ENCODE data around the gene SMOC2. TPM values are rescaled to one million over a fixed set of nuclear protein-coding genes. Genes with fewer than 3 reads are reported as not detected.

Gene SMOC2
- total RNA-seq, 1 donor from 2014 or later, result 102 TPM

DNA sequence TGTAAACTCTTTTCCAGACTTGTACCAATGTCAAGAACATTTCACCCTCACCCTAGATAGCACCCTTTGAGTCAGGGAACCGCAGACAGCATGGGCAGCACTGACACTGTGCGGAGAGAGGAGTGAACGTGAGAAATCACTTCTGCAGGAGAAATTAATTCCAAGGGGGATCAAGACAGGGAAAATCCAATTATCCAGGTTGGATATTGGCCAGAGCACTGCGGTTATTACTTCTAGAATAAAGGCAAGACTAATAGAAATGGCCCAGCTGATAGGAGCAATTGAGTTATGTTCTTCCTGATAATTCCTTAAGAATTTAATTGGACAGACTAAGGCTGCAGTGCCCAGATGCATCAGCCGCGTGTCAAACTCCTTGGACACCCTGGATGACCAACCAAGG is 179.6 kb downstream of the SMOC2 start:
- H3K4me3 ChIP-seq, result no peak overlapping the region
- H3K27me3 ChIP-seq, result no peaks in the 10 kb centered on the region
- intact Hi-C loops (cut with DNase I), result no loop called here

DNA sequence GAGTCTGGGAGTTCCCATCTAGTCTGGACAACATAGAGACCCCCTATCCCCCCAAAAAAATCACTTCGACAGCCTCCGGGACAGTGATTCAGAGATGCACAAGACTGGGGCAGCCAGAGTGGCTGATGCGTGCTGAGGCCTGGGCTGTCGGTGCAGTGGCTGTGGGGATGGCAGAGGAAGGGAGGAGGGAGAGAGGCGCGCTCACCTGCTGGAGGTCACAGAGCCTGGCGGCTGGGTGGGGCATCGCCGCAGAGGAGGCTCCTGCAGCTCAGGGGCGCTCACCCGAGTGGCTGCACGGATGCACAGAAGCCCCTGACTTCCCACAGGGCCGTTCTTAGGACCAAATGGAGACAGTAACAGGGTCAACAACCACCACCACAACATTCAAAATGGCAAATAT is 182.8 kb downstream of the SMOC2 start:
- peaks cover 15 to 21% of the 10 kb centered on the region in 2 donors for H3K36me3 ChIP-seq
- H3K27ac ChIP-seq, result no peak overlapping the region
- TF ChIP-seq, protein P1, sequence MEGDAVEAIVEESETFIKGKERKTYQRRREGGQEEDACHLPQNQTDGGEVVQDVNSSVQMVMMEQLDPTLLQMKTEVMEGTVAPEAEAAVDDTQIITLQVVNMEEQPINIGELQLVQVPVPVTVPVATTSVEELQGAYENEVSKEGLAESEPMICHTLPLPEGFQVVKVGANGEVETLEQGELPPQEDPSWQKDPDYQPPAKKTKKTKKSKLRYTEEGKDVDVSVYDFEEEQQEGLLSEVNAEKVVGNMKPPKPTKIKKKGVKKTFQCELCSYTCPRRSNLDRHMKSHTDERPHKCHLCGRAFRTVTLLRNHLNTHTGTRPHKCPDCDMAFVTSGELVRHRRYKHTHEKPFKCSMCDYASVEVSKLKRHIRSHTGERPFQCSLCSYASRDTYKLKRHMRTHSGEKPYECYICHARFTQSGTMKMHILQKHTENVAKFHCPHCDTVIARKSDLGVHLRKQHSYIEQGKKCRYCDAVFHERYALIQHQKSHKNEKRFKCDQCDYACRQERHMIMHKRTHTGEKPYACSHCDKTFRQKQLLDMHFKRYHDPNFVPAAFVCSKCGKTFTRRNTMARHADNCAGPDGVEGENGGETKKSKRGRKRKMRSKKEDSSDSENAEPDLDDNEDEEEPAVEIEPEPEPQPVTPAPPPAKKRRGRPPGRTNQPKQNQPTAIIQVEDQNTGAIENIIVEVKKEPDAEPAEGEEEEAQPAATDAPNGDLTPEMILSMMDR (IDR thresholded peaks at IDR 0.05), result no peak
- no peak for DNase-seq (ENCODE audit: low spot score in 2 of 2)
- intact Hi-C loops (cut with DNase I), result no loop called here
- no peaks in the 10 kb centered on the region for H3K9me3 ChIP-seq
- no peaks in the 10 kb centered on the region for H3K4me1 ChIP-seq
- H3K27me3 ChIP-seq, result no peaks in the 10 kb centered on the region
- H3K4me3 ChIP-seq, result no peak overlapping the region

More for the DNA sequence above, 179.6 kb downstream of the SMOC2 start:
- no peak overlapping the region for H3K27ac ChIP-seq
- H3K4me1 ChIP-seq, result peaks cover 0 to 12% of the 10 kb centered on the region in 2 donors
- TF ChIP-seq, protein P1 (IDR thresholded peaks at IDR 0.05), result no peak
- H3K9me3 ChIP-seq, result no peaks in the 10 kb centered on the region
- DNase-seq (ENCODE audit: low spot score in 2 of 2), result no peak
- peaks cover under 1 to 7% of the 10 kb centered on the region in 2 donors for H3K36me3 ChIP-seq

DNA sequence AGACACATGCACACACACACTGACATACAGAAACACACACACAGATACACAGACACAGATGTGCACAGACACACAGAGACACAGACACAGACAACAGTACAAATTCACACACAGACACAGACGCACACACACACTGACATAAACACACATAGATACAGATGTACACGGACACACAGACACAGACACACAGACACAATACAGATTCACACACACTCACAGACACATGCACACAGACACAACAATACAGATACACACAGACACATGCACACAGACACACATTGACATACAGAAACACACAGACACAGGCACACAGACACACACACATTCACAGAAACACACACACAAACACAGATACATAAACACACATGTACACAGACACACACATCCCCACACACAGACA is 183.6 kb downstream of the SMOC2 start:
- Histone ChIP-seq H3K27ac (no peak overlapping the region), H3K4me1 (no peaks in the 10 kb centered on the region), H3K36me3 (peaks cover 21% of the 10 kb centered on the region in 2 donors), H3K27me3 (no peaks in the 10 kb centered on the region), H3K4me3 (no peak overlapping the region), H3K9me3 (no peaks in the 10 kb centered on the region)
- TF ChIP-seq, protein P1 (IDR thresholded peaks at IDR 0.05), result no peak
- intact Hi-C loops (cut with DNase I), result no loop called here
- DNase-seq (ENCODE audit: low spot score in 2 of 2), result no peak

DNA sequence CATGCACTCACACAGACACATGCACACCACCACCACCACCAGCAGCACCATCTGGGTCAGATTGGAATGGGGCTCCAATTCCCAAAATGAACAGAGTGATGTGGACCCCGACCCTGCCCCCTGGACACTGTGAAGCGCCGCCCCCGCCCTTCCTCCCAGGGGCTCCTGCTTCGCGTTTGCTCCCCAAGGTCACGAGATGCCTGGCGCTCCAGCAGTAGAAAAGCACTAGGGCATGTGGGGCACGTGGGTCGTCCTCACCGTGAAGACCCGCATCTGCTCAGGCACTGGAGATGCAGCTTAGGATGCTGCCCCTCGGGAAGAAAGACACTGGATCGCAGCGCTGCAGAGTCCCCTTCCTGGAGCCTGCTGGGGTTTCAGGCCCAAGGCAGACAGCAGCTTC is 184.0 kb downstream of the SMOC2 start:
- Histone ChIP-seq H3K9me3 (no peaks in the 10 kb centered on the region), H3K4me1 (no peaks in the 10 kb centered on the region), H3K4me3 (no peak overlapping the region), H3K27me3 (no peaks in the 10 kb centered on the region), H3K27ac (no peak overlapping the region), H3K36me3 (peaks cover 21% of the 10 kb centered on the region in 2 donors)
- no peak for DNase-seq (ENCODE audit: low spot score in 2 of 2)
- TF ChIP-seq, protein P1 (IDR thresholded peaks at IDR 0.05), result no peak
- intact Hi-C loops (cut with DNase I), result no loop called here

DNA sequence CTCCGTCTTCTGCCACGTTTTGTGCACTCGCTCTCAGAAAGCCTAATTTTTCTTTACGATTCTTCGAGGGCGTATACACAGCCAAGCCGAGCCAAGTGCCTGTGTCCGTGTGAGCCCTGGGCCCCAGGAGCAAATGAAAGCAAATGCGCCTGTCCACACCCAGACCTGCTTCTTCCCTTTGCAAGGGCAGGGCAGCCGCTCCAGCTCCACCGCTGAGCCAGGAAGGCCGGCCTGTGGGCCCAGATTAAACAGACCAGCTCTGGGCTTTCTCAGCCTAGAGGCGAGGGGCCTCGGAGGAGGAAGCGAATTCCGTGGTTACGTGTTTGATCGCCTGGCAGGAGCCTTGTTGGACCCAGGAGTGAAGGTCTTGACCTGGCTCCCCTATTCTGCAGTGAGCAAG is 184.6 kb downstream of the SMOC2 start:
- DNase-seq (ENCODE audit: low spot score in 2 of 2), result no peak
- H3K27me3 ChIP-seq, result no peaks in the 10 kb centered on the region
- TF ChIP-seq, protein P1 (IDR thresholded peaks at IDR 0.05), result no peak
- peaks cover 21% of the 10 kb centered on the region in 2 donors for H3K36me3 ChIP-seq
- intact Hi-C loops (cut with DNase I), result no loop called here
- H3K4me1 ChIP-seq, result no peaks in the 10 kb centered on the region
- H3K9me3 ChIP-seq, result no peaks in the 10 kb centered on the region
- H3K27ac ChIP-seq, result no peak overlapping the region
- H3K4me3 ChIP-seq, result no peak overlapping the region

DNA sequence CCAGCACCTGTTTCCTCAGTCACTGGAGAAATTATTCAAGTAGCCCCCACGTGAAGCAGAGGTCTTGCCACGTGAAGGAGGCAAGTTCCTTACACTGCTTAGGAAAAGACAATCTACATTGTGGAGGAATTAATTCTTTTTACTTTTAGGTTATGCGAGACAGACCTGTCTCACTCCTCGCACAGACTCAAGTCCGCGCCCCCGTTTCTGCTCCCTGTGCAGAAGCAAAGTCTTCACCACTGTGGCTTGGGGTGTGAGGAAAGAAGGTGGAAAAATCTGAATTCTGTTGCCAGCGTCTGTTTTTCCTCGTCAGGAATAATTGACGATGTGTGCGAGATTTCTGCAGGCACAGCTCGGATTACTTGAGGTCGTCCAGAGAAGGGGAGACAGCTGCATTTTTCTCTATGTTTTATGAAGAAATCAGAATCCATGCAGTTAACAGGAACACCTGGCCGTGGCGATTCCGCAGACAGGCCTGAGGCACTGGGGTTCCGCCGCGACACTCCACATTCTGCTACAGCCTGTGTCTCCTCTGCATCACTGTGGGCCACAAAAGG is 185.1 kb downstream of the SMOC2 start:
- intact Hi-C loops (cut with DNase I), result no loop called here
- H3K4me3 ChIP-seq, result no peak overlapping the region
- DNase-seq (ENCODE audit: low spot score in 2 of 2), result no peak

More for the DNA sequence above, 185.1 kb downstream of the SMOC2 start:
- Histone ChIP-seq H3K27ac (no peak overlapping the region), H3K9me3 (no peaks in the 10 kb centered on the region), H3K27me3 (no peaks in the 10 kb centered on the region), H3K36me3 (peaks cover 21% of the 10 kb centered on the region in 2 donors), H3K4me1 (no peaks in the 10 kb centered on the region)
- TF ChIP-seq, protein P1 (IDR thresholded peaks at IDR 0.05), result no peak

Data from ascending aorta (tissue), 2 donors.